HL-60 (cell line): ENCODE measurements around the gene ZBTB21.

ENCODE experiments used
- DNase-seq, 2 experiments: peaks; one replicate each; pipeline ENCODE4 v3.0.0-alpha.2; 2010 to 2020; ENCODE audit warnings: low read depth in 1 of 2, low spot score in 1 of 2
- H3K27ac ChIP-seq: fragments of 250-450 bp; sonication (Bioruptor Pico); replicated peaks from 2 replicates; pipeline ENCODE4 v1.5.1; 2020; ENCODE audit warnings: mild to moderate bottlenecking, moderate library complexity
- H3K27me3 ChIP-seq: fragments of 250-450 bp; sonication (Bioruptor Pico); 2 replicates; pipeline ENCODE4 v1.5.1; 2021; ENCODE audit warnings: mild to moderate bottlenecking, moderate library complexity; ENCODE audit not compliant: insufficient read depth, poor library complexity, severe bottlenecking
- H3K4me3 ChIP-seq: replicated peaks from 2 replicates; pipeline ENCODE4 v1.5.1; 2011; ENCODE audit warnings: mild to moderate bottlenecking, control low read depth, low read length; ENCODE audit not compliant: insufficient read depth
- CTCF ChIP-seq: IDR thresholded peaks from one replicate; pipeline ENCODE4 v1.5.1; 2011; ENCODE audit warnings: low read length, control low read depth, inconsistent platforms; ENCODE audit not compliant: insufficient read depth
- GABPA ChIP-seq: IDR thresholded peaks from 2 replicates; pipeline ENCODE4 v1.6.1; 2012; ENCODE audit warnings: low read depth
- POLR2AphosphoS5 ChIP-seq: IDR thresholded peaks from 2 replicates; pipeline ENCODE4 v1.6.1; 2012; ENCODE audit warnings: low read depth
- REST ChIP-seq: IDR thresholded peaks from 2 replicates; pipeline ENCODE4 v1.6.1; 2012; ENCODE audit warnings: low read depth; ENCODE audit not compliant: insufficient replicate concordance
- SPI1 ChIP-seq: IDR thresholded peaks from 2 replicates; pipeline ENCODE4 v1.6.1; 2012; ENCODE audit warnings: low read depth, mild to moderate bottlenecking, borderline replicate concordance

ZBTB21 gene

GRCh38 chr21:42036313-42036712, 26.2 kb upstream of the ZBTB21 start:
- TF ChIP-seq GABPA: no peak
- no peak for TF ChIP-seq CTCF
- no peak for TF ChIP-seq REST
- TF ChIP-seq POLR2AphosphoS5: no peak
- no peak for TF ChIP-seq SPI1
- Histone ChIP-seq H3K27me3 (no peaks in the 10 kb centered on the region), H3K27ac (no peak overlapping the region), H3K4me3 (no peak overlapping the region)
- no peak for DNase-seq

GRCh38 chr21:42032968-42033367, 22.8 kb upstream of the ZBTB21 start:
- no peak for TF ChIP-seq POLR2AphosphoS5
- no peak for TF ChIP-seq GABPA
- no peak for TF ChIP-seq REST
- TF ChIP-seq CTCF: no peak
- TF ChIP-seq SPI1: no peak

DNA sequence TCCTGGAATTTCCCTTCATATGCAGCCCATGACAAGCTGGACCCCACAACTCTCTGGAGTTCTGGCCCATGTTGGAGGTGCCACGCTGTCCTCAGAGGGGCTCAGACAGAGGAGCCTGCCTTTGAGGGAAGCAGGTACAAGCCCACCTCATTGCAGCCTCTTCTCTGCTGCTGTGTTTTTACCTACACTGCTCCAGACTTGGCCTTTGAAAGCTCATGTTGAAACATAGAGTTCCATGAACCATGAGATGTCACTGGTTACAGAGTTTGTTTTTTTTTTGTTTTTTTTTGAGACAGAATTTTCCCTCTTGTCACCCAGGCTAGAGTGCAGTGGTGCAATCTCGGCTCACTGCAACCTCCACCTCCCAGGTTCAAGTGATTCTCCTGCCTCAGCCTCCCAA, 22.1 kb upstream of the ZBTB21 start:
- Histone ChIP-seq H3K27me3 (no peaks in the 10 kb centered on the region), H3K4me3 (no peak overlapping the region), H3K27ac (no peak overlapping the region)
- no peak for DNase-seq
- no peak for TF ChIP-seq CTCF
- TF ChIP-seq POLR2AphosphoS5: no peak
- no peak for TF ChIP-seq REST
- TF ChIP-seq SPI1: no peak
- no peak for TF ChIP-seq GABPA

More at GRCh38 chr21:42032968-42033367, 22.8 kb upstream of the ZBTB21 start:
- H3K27ac ChIP-seq: no peak overlapping the region
- no peak for DNase-seq
- H3K27me3 ChIP-seq: no peaks in the 10 kb centered on the region
- H3K4me3 ChIP-seq: no peak overlapping the region
